ENCODE measurements around the gene PCNX3.

GRCh38 chr11:65672180-65672860 lies 56.7 kb downstream of the PCNX3 start:
- TF ChIP-seq CTCF (IDR thresholded peaks at IDR 0.05) (no peak), ZFX (IDR thresholded peaks at IDR 0.05; ENCODE audit: borderline replicate concordance) (no peak)

Data from 22Rv1 (cell line).